ENCODE data around the gene CTDP1. TPM values are rescaled to one million over a fixed set of nuclear protein-coding genes. Genes with fewer than 3 reads are reported as not detected.

CTDP1 gene
- total RNA-seq, 1 experiment from 2014 or later, result 33.7 TPM

- no peak overlapping the region for H3K27ac ChIP-seq (ENCODE audit: insufficient read length, low read depth, low read length)
- H3K4me2 ChIP-seq (ENCODE audit: insufficient read depth, insufficient read length, low read length), result no peak overlapping the region
- no peak overlapping the region for H2BK120ac ChIP-seq (ENCODE audit: low read depth, low read length, poor library complexity, severe bottlenecking)
- H2AK5ac ChIP-seq (ENCODE audit: insufficient read length, low read length), result no peak overlapping the region
- H3K9ac ChIP-seq (ENCODE audit: extremely low read depth, insufficient read length, low read length), result no peak overlapping the region
- peaks cover 2% of the 10 kb centered on the region for H4K20me1 ChIP-seq (ENCODE audit: control insufficient read depth, insufficient read depth, insufficient read length)
- no peaks in the 10 kb centered on the region for H3K9me3 ChIP-seq (ENCODE audit: control insufficient read depth, low read depth, low read length)
- WGBS (ENCODE audit: extremely low coverage, insufficient read length, low lambda C conversion rate), result no CpG with 5 or more reads among the region's 33 CpGs
- peaks cover 35% of the 10 kb centered on the region; the same call in 1 of the 2 replicates for H3K79me2 ChIP-seq (ENCODE audit: insufficient read depth, low read length)
- H3K36me3 Mint-ChIP-seq (ENCODE audit: insufficient read depth in 1 of 3, low read depth in 3 of 3), result peaks cover 4 to 8% (median 5%) of the 10 kb centered on the region in 3 experiments
- no peak overlapping the region for H2AFZ ChIP-seq (ENCODE audit: low read length)
- H3K23ac ChIP-seq (ENCODE audit: insufficient read length, low read depth, low read length), result no peak overlapping the region
- H3K4me1 ChIP-seq (ENCODE audit: insufficient read depth, low read length), result no peaks in the 10 kb centered on the region
- no peak for TF ChIP-seq CTCF (conservative IDR thresholded peaks at IDR 0.05)
- H3K27me3 ChIP-seq (ENCODE audit: insufficient read depth, low read length), result no peaks in the 10 kb centered on the region
- H3K27me3 Mint-ChIP-seq (ENCODE audit: low read depth), result no peaks in the 10 kb centered on the region
- no peak overlapping the region for H4K91ac ChIP-seq (ENCODE audit: insufficient read length, low read depth, low read length)
- peaks cover 22% of the 10 kb centered on the region for H3K79me1 ChIP-seq (ENCODE audit: insufficient read depth, low read depth, low read length, poor library complexity, severe bottlenecking)
- H4K5ac ChIP-seq (ENCODE audit: insufficient read length, low read depth, low read length), result no peak overlapping the region
- H4K8ac ChIP-seq (replicated peaks; ENCODE audit: insufficient read length, low read depth, low read length), result no peak overlapping the region
- no peak overlapping the region for H3T11ph ChIP-seq (ENCODE audit: low read length)
- H2BK5ac ChIP-seq (ENCODE audit: insufficient read length, low read length), result no peak overlapping the region
- H3K4ac ChIP-seq (ENCODE audit: low read depth, low read length), result no peak overlapping the region
- no peak overlapping the region for H3K18ac ChIP-seq (ENCODE audit: insufficient read length, low read depth, low read length)
- peaks cover 8 to 18% of the 10 kb centered on the region in 2 experiments for H3K4me1 Mint-ChIP-seq
- H3K27ac Mint-ChIP-seq, result peak overlapping the region in 2 of 3 experiments; percentile 18 to 71; a peak in 1 of 7 replicates
- no peak overlapping the region for H3K4me3 Mint-ChIP-seq
- no peak for DNase-seq
- H3K14ac ChIP-seq (ENCODE audit: insufficient read depth, low read length), result no peak overlapping the region; the same call in 1 of the 2 replicates
- no peaks in the 10 kb centered on the region for H3K9me3 Mint-ChIP-seq
- H3K56ac ChIP-seq (ENCODE audit: insufficient read length, low read depth, low read length), result no peak overlapping the region
- no peaks in the 10 kb centered on the region for H3K23me2 ChIP-seq (ENCODE audit: insufficient read length, low read depth, low read length, poor library complexity, severe bottlenecking)
- H2BK20ac ChIP-seq (ENCODE audit: low read depth, low read length, poor library complexity, severe bottlenecking), result no peak overlapping the region
- H2BK12ac ChIP-seq (ENCODE audit: insufficient read length, low read depth, low read length), result no peak overlapping the region
- no peak overlapping the region for H2BK15ac ChIP-seq (ENCODE audit: low read depth, low read length)
These were observed 11.2 kb downstream of the CTDP1 start for GRCh38 chr18:79690586-79691482.

Measured in H9 (cell line).